Measurements from ENCODE around the gene BCR. TPM values are rescaled to one million over a fixed set of nuclear protein-coding genes. Genes with fewer than 3 reads are reported as not detected.

BCR gene
- total RNA-seq, 1 experiment from 2014 or later = 129 TPM

- TF ChIP-seq FOXP4 (CRISPR knock-in tag; IDR thresholded peaks at IDR 0.05) (no peak), NR1H2 (CRISPR knock-in tag; IDR thresholded peaks at IDR 0.05) (no peak), RELA (CRISPR knock-in tag; IDR thresholded peaks at IDR 0.05; ENCODE audit: borderline replicate concordance) (no peak), CREB1 (CRISPR knock-in tag; IDR thresholded peaks at IDR 0.05) (no peak), NR3C1 (CRISPR knock-in tag; conservative IDR thresholded peaks at IDR 0.05; ENCODE audit: low read depth) (no peak), PREB (CRISPR knock-in tag; IDR thresholded peaks at IDR 0.05; ENCODE audit: borderline replicate concordance) (no peak), IRF1 (CRISPR knock-in tag; IDR thresholded peaks at IDR 0.05) (no peak), GTF2I (CRISPR knock-in tag; conservative IDR thresholded peaks at IDR 0.05) (no peak)
Observed at GRCh38 chr22:23220485-23221350, 40.4 kb downstream of the BCR start (continued).

GRCh38 chr22:23221351-23221804 lies 41.1 kb downstream of the BCR start:
- POLR2A ChIA-PET = no interaction called here
- TF ChIP-seq ZNF317 (CRISPR knock-in tag; IDR thresholded peaks at IDR 0.05; ENCODE audit: borderline replicate concordance, low read depth) = no peak
- TF ChIP-seq TEAD4 (CRISPR knock-in tag; IDR thresholded peaks at IDR 0.05) = no peak
- no peak for TF ChIP-seq ETV6 (CRISPR knock-in tag; IDR thresholded peaks at IDR 0.05)
- no peak for TF ChIP-seq ZSCAN18 (CRISPR knock-in tag; IDR thresholded peaks at IDR 0.05)
- no peak for TF ChIP-seq AR (CRISPR knock-in tag; IDR thresholded peaks at IDR 0.05)
- no peak for TF ChIP-seq KAT7 (CRISPR knock-in tag; IDR thresholded peaks at IDR 0.05; ENCODE audit: borderline replicate concordance)
- CTCF ChIA-PET = no interaction called here
- Mint-ChIP-seq H3K36me3 (no peaks in the 10 kb centered on the region), H3K4me1 (peaks cover 97% of the 10 kb centered on the region), H3K4me3 (no peak overlapping the region), H3K27me3 (ENCODE audit: low read depth) (no peaks in the 10 kb centered on the region), H3K27ac (peak overlapping the region; percentile 57; the same call in 1 of the 2 replicates), H3K9me3 (no peaks in the 10 kb centered on the region)
- no peak for ATAC-seq
- no peak for DNase-seq (ENCODE audit: low spot score)

Measured in WTC11 (cell line).